Testis (tissue), 3 donors: Measurements from ENCODE around the gene DACT3. TPM values are rescaled to one million over a fixed set of nuclear protein-coding genes. Genes with fewer than 3 reads are reported as not detected.
A peak's percentile ranks its signal among the peaks of the same experiment; 100 is the strongest.

ENCODE experiments used
- DNase-seq: peaks from one replicate; pipeline ENCODE4 v3.0.0-alpha.2; 2019
- H3K27ac ChIP-seq, 2 donors: fragments of 200-600 bp; sonication (generic); one replicate each; pipeline ENCODE4 v1.5.1; 2019
- H3K27me3 ChIP-seq: fragments of 200-600 bp; sonication (generic); one replicate; pipeline ENCODE4 v1.5.1; 2019
- H3K36me3 ChIP-seq: fragments of 200-600 bp; sonication (generic); one replicate; pipeline ENCODE4 v1.5.1; 2017; ENCODE audit warnings: low read depth; ENCODE audit errors: missing control alignments
- H3K4me1 ChIP-seq: fragments of 200-600 bp; sonication (generic); one replicate; pipeline ENCODE4 v1.5.1; 2019
- H3K4me3 ChIP-seq, 2 donors: fragments of 200-600 bp; sonication (generic); one replicate each; pipeline ENCODE4 v1.5.1; 2017 to 2019
- H3K9me3 ChIP-seq: fragments of 200-600 bp; sonication (generic); one replicate; pipeline ENCODE4 v1.5.1; 2017
- POLR2A ChIP-seq: fragments of 450-650 bp; IDR thresholded peaks from one replicate; pipeline ENCODE4 v1.6.1; 2017; ENCODE audit warnings: antibody characterized with exemption, mild to moderate bottlenecking, moderate library complexity
- WGBS, 2 donors: methylation state at CpG; one replicate each; pipeline ENCODE4 v1.1.5; 2018; 5-methylcytosine and 5-hydroxymethylcytosine counted together
- intact Hi-C: fragments of 100-400 bp; cut with DNase I; formaldehyde crosslinking; loops from one replicate; pipeline ENCODE4 v1.15.1; 2023; ENCODE audit warnings: low total_unique reads
- polyA plus RNA-seq: library from polyadenylated mRNA; stranded (reverse); fragments of 350-450 nt; fragmentation: Illumina TruSeq; extraction: RNeasy Lipid Tissue Mini Kit (QIAGEN cat#74804); gene quantifications from one replicate; pipeline ENCODE4 v1.2.3, GENCODE V29; 2014; ENCODE audit warnings: low read depth, low replicate concordance; ENCODE audit not compliant: insufficient read depth
- total RNA-seq, 2 donors: library from RNA; depleted of rRNA; stranded (reverse); fragments of >200 nt; gene quantifications; one replicate each; pipeline ENCODE4 v1.2.3, GENCODE V29; 2016
- TF ChIP-seq, protein P1 (sequence below), 3 experiments: fragments of 450-650 bp in 2 of 3; fragments of 200-600 bp in 1 of 3; sonication (generic) in 1 of 3; IDR thresholded peaks; one replicate each; pipeline ENCODE4 v1.5.1; 2016 to 2019; ENCODE audit warnings: antibody characterized with exemption in 3 of 3, mild to moderate bottlenecking in 2 of 3, moderate library complexity in 1 of 3

Gene DACT3
- total and polyA plus RNA-seq, 3 donors from 2014 or later: 17.2 to 30.6 (median 19.8) TPM

DNA sequence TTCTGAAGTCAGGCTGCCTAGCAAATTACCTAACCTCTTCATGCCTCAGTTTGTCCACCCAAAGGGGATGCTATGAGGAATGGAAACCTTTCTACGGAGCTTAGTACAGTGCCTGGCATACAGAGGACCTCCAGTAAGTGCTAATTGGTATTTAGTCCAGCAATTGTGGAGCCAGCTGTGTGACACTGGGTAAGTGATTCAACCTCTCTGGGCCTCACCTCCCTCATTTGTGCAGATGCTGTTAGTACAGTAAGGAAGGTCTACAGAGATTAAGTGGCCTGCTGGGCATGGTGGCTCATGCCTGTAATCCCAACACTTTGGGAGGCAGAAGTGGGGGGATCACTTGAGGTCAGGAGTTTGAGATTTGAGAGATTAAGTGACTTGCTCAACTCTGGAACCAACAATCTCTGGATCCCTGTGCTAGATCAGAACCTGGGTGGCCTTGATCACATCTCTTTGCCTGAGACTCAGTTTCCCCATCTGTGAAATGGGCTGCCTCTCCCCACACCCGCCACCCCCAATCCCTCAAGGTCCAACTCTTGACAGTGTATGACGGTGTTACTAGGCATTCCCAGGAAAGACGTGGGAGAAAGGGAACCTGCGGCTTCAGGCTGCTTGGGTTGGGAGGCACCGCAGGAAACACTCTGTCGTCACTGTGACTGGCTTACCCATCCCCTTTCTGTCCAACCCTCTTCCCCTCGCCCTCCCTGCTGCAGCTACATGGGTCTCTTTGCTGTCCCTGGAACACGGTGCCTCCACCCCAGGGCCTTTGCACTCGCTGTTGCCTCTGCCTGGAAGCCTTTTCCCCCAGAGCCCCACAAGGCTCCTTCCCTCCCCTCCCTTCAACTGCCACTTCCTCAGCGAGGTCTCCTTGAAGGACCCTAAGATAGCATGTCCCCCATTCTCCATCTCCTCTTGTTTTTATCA lies 37.7 kb upstream of the DACT3 start:
- no peaks in the 10 kb centered on the region for H3K4me1 ChIP-seq
- WGBS, 2 donors: 92 to 96% methylated on average over 9 to 11 of the region's 11 CpGs
- DNase-seq: no peak
- H3K4me3 ChIP-seq: no peak overlapping the region
- H3K36me3 ChIP-seq: no peaks in the 10 kb centered on the region
- no peak overlapping the region for H3K27ac ChIP-seq
- no peak for TF ChIP-seq POLR2A
- TF ChIP-seq, protein P1, sequence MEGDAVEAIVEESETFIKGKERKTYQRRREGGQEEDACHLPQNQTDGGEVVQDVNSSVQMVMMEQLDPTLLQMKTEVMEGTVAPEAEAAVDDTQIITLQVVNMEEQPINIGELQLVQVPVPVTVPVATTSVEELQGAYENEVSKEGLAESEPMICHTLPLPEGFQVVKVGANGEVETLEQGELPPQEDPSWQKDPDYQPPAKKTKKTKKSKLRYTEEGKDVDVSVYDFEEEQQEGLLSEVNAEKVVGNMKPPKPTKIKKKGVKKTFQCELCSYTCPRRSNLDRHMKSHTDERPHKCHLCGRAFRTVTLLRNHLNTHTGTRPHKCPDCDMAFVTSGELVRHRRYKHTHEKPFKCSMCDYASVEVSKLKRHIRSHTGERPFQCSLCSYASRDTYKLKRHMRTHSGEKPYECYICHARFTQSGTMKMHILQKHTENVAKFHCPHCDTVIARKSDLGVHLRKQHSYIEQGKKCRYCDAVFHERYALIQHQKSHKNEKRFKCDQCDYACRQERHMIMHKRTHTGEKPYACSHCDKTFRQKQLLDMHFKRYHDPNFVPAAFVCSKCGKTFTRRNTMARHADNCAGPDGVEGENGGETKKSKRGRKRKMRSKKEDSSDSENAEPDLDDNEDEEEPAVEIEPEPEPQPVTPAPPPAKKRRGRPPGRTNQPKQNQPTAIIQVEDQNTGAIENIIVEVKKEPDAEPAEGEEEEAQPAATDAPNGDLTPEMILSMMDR (IDR thresholded peaks at IDR 0.05): no peak
- no peaks in the 10 kb centered on the region for H3K9me3 ChIP-seq
- intact Hi-C loops: no loop called here
- no peaks in the 10 kb centered on the region for H3K27me3 ChIP-seq

DNA sequence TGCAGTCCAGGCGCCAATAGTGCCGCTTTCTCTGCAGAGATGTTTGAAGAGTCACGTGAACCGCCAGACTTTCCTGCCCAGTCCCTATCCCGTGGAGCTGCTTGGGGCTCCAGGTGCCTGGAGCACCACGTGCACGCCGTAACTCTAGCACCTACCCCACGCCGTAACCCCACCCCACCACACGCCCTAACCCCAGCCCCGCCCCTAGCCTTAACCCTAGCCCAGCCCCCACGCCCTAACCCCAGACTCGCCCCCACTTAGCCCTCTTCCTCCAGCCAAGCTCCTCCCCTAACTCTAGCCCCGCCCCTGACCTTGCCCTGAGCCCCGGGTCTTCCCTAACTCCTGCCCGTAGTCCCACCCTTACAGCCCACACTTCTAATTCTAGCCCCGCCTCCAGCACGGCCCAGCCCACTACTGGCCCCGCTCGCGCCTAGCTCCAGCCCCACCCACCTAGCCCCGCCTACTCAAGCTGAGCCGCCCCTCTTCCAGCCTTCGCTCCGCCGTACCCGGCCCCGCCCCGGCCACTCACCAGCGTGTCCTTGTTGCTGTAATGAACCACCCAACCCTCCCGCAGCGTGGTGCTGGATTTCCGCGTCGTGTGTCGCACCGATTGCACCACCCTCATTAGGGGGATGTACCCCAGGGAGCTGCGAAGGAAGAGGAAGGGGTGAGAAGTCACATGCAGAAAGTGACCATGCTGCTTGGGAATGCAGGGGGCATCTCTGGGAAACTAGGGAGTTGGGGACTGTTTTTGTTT lies 36.4 kb upstream of the DACT3 start:
- DNase-seq: peak; percentile 90
- intact Hi-C loops: no loop called here
- Histone ChIP-seq H3K4me3 (peak overlapping the region in 1 of 2 donors; percentile 10), H3K27me3 (no peaks in the 10 kb centered on the region), H3K9me3 (no peaks in the 10 kb centered on the region), H3K27ac (no peak overlapping the region), H3K4me1 (no peaks in the 10 kb centered on the region), H3K36me3 (no peaks in the 10 kb centered on the region)
- 48 to 52% methylated on average over 38 to 39 of the region's 39 CpGs for WGBS, 2 donors
- no peak for TF ChIP-seq POLR2A
- TF ChIP-seq, protein P1 (IDR thresholded peaks at IDR 0.05): no peak

DNA sequence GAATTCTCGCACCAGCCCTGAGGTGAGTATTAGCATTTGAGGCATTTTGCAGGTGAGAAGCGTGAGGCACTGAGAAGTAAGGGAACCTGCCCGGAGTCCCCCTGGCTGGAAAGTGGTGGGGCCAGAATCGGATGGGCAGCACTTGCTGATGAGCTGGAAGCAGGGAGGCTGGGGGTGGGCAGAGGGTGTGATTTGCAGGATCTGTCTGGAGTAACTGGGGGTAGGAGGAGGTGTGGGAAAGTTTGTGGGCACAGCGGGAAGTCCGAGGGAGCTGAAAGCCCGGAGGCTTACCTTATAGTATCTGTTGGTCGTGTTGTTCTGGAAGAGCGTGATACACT lies 35.9 kb upstream of the DACT3 start:
- 68 to 69% methylated on average over 9 of the region's 9 CpGs for WGBS, 2 donors
- H3K27me3 ChIP-seq: no peaks in the 10 kb centered on the region
- no peaks in the 10 kb centered on the region for H3K9me3 ChIP-seq
- TF ChIP-seq POLR2A: no peak
- no peak for DNase-seq
- H3K36me3 ChIP-seq: no peaks in the 10 kb centered on the region
- H3K4me3 ChIP-seq: peak overlapping the region in 1 of 2 donors; percentile 10
- H3K4me1 ChIP-seq: no peaks in the 10 kb centered on the region
- intact Hi-C loops: no loop called here
- no peak overlapping the region for H3K27ac ChIP-seq

DNA sequence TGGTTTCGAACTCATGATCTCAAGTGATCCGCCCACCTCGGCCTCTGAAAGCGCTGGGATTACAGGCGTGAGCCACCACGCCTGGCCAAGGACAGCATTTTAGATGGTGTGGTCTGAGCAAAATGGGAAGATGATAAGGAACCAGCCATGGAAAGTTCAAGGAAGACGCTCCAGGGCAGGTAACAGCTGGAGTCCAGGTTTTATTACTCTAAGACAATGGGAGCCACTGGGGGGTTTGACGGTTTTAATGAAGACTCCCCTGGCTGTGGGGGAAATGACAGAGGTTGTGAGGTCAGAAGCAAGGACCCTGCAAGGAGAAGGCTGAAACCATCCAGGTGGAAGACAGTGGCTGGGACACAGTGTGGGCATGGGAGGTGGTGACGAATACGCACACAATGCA lies 35.1 kb upstream of the DACT3 start:
- no peak for TF ChIP-seq POLR2A
- TF ChIP-seq, protein P1 (IDR thresholded peaks at IDR 0.05): no peak
- Histone ChIP-seq H3K4me1 (no peaks in the 10 kb centered on the region), H3K27me3 (no peaks in the 10 kb centered on the region), H3K27ac (no peak overlapping the region), H3K9me3 (no peaks in the 10 kb centered on the region), H3K4me3 (no peak overlapping the region), H3K36me3 (no peaks in the 10 kb centered on the region)
- no peak for DNase-seq
- intact Hi-C loops: no loop called here
- 93 to 94% methylated on average over 10 of the region's 10 CpGs for WGBS, 2 donors

DNA sequence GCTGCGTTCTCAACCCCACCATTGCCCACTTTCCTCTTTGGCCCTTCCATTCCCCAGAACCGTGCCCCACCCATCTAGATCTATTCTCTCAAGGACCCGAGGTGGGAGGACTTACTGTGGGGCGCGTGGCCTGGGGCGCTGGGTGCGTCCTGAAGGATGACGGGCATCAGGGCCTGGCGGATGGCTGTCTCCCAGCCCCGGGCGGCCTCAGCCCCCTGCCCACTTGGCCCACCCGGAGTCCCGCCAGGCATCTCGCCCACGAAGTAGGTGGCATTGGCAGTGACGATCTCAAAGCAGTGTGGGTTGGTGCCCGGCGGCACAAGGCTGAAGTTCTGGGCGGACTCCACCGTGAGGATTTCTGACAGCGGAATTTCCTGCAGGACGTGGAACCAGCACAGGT lies 32.8 kb upstream of the DACT3 start:
- H3K27me3 ChIP-seq: no peaks in the 10 kb centered on the region
- WGBS, 2 donors: 93 to 100% methylated on average over 8 to 20 of the region's 22 CpGs
- intact Hi-C loops: no loop called here
- no peak overlapping the region for H3K27ac ChIP-seq
- no peaks in the 10 kb centered on the region for H3K4me1 ChIP-seq
- DNase-seq: no peak
- no peaks in the 10 kb centered on the region for H3K9me3 ChIP-seq
- TF ChIP-seq, protein P1 (IDR thresholded peaks at IDR 0.05): no peak
- TF ChIP-seq POLR2A: no peak
- no peak overlapping the region for H3K4me3 ChIP-seq
- H3K36me3 ChIP-seq: no peaks in the 10 kb centered on the region
